ENCODE measurements around the gene GABBR2.

Gene GABBR2

GRCh38 chr9:98619788-98620187, 88.9 kb downstream of the GABBR2 start:
- no peak for FAIRE-seq

GRCh38 chr9:98615633-98616032, 93.1 kb downstream of the GABBR2 start:
- FAIRE-seq = no peak

- no peak for FAIRE-seq
Observed at GRCh38 chr9:98614941-98615340, 93.8 kb downstream of the GABBR2 start.

GRCh38 chr9:98612061-98612752, 96.5 kb downstream of the GABBR2 start:
- no peak for FAIRE-seq

GRCh38 chr9:98611319-98611718, 97.4 kb downstream of the GABBR2 start:
- no peak for FAIRE-seq

- no peak for FAIRE-seq
Observed at GRCh38 chr9:98610711-98611110, 98.0 kb downstream of the GABBR2 start.

- no peak for FAIRE-seq
Observed at GRCh38 chr9:98610211-98610610, 98.5 kb downstream of the GABBR2 start.

- no peak for FAIRE-seq
Observed at GRCh38 chr9:98609646-98610045, 99.1 kb downstream of the GABBR2 start.

- FAIRE-seq = no peak
Observed at GRCh38 chr9:98607787-98608186, 100.9 kb downstream of the GABBR2 start.

GRCh38 chr9:98607152-98607551, 101.6 kb downstream of the GABBR2 start:
- FAIRE-seq = no peak

- no peak for FAIRE-seq
Observed at GRCh38 chr9:98606730-98607129, 102.0 kb downstream of the GABBR2 start.

- no peak for FAIRE-seq
Observed at GRCh38 chr9:98605116-98605515, 103.6 kb downstream of the GABBR2 start.

- FAIRE-seq = no peak
Observed at GRCh38 chr9:98603821-98604383, 104.8 kb downstream of the GABBR2 start.

- FAIRE-seq = no peak
Observed at GRCh38 chr9:98602839-98603500, 105.8 kb downstream of the GABBR2 start.

- FAIRE-seq = no peak
Observed at GRCh38 chr9:98600631-98601030, 108.1 kb downstream of the GABBR2 start.

GRCh38 chr9:98599566-98600216, 109.0 kb downstream of the GABBR2 start:
- no peak for FAIRE-seq

GRCh38 chr9:98598861-98599260, 109.9 kb downstream of the GABBR2 start:
- FAIRE-seq = no peak

- FAIRE-seq = no peak
Observed at GRCh38 chr9:98597236-98597771, 111.4 kb downstream of the GABBR2 start.

GRCh38 chr9:98596486-98596885, 112.2 kb downstream of the GABBR2 start:
- no peak for FAIRE-seq

GRCh38 chr9:98594546-98595160, 114.1 kb downstream of the GABBR2 start:
- FAIRE-seq = no peak

- no peak for FAIRE-seq
Observed at GRCh38 chr9:98593354-98594253, 115.1 kb downstream of the GABBR2 start.

GRCh38 chr9:98591696-98592095, 117.0 kb downstream of the GABBR2 start:
- FAIRE-seq = no peak
